HepG2 (cell line): ENCODE measurements around the gene CASKIN2. TPM values are rescaled to one million over a fixed set of nuclear protein-coding genes. Genes with fewer than 3 reads are reported as not detected.

ENCODE experiments used
- CEBPG ChIP-seq: IDR thresholded peaks from 2 replicates; pipeline ENCODE4 v1.6.1; 2016
- HMGXB4 ChIP-seq, 2 experiments: sonication (generic) in 1 of 2; formaldehyde crosslinking in 1 of 2; IDR thresholded peaks; 2 replicates each; pipeline versions ENCODE4 v1.4.0 to v1.6.1; 2018 to 2020; ENCODE audit warnings: missing genetic modification reagents in 2 of 2, borderline replicate concordance in 1 of 2, low read depth in 1 of 2, mild to moderate bottlenecking in 1 of 2, missing biosample characterization in 1 of 2
- HNRNPLL ChIP-seq: fragments of 200-400 bp; formaldehyde crosslinking; IDR thresholded peaks from 2 replicates; pipeline ENCODE4 v1.6.1; 2017; ENCODE audit warnings: mild to moderate bottlenecking, low read depth, low read length; ENCODE audit not compliant: poor library complexity, severe bottlenecking
- NFAT5 ChIP-seq: sonication (generic); formaldehyde crosslinking; IDR thresholded peaks from 2 replicates; pipeline ENCODE4 v1.4.0; 2020; ENCODE audit warnings: missing genetic modification reagents
- NR1H2 ChIP-seq: sonication (generic); formaldehyde crosslinking; IDR thresholded peaks from 2 replicates; pipeline ENCODE4 v1.8.1; 2022; ENCODE audit warnings: low read depth, missing genetic modification reagents, borderline replicate concordance
- PTBP1 ChIP-seq: fragments of 200-400 bp; formaldehyde crosslinking; IDR thresholded peaks from 2 replicates; pipeline ENCODE4 v1.6.1; 2018; ENCODE audit warnings: low read length, low read depth; ENCODE audit not compliant: poor library complexity, severe bottlenecking
- RFXAP ChIP-seq: sonication (generic); formaldehyde crosslinking; IDR thresholded peaks from 2 replicates; pipeline ENCODE4 v1.4.0; 2020; ENCODE audit warnings: missing genetic modification reagents, borderline replicate concordance
- SMAD1 ChIP-seq: sonication (generic); formaldehyde crosslinking; IDR thresholded peaks from 2 replicates; pipeline ENCODE4 v1.4.0; 2020; ENCODE audit warnings: missing genetic modification reagents, low read depth, mild to moderate bottlenecking, borderline replicate concordance
- TBX2 ChIP-seq: sonication (generic); formaldehyde crosslinking; IDR thresholded peaks from 2 replicates; pipeline ENCODE4 v1.5.0; 2020; ENCODE audit warnings: missing genetic modification reagents, mild to moderate bottlenecking, borderline replicate concordance
- ZBED4 ChIP-seq: sonication (generic); formaldehyde crosslinking; IDR thresholded peaks from 2 replicates; pipeline ENCODE4 v1.4.0; 2020; ENCODE audit warnings: missing genetic modification reagents, borderline replicate concordance
- ZBTB7B ChIP-seq: sonication (generic); formaldehyde crosslinking; IDR thresholded peaks from 2 replicates; pipeline ENCODE4 v1.4.0; 2020; ENCODE audit warnings: missing genetic modification reagents
- ZNF574 ChIP-seq: sonication (generic); formaldehyde crosslinking; IDR thresholded peaks from 2 replicates; pipeline ENCODE4 v1.4.0; 2020; ENCODE audit warnings: missing genetic modification reagents
- ZSCAN12 ChIP-seq: sonication (generic); formaldehyde crosslinking; IDR thresholded peaks from 2 replicates; pipeline ENCODE4 v1.9.0; 2021; ENCODE audit warnings: mild to moderate bottlenecking, missing genetic modification reagents
- polyA plus RNA-seq, 8 experiments: library from polyadenylated mRNA; depleted of rRNA in 3 of 8; stranded (reverse) in 7 of 8; unstranded in 1 of 8; fragments of >200 nt; fragmentation: Illumina TruSeq in 4 of 8; extraction: Trizol in 4 of 8; gene quantifications; 2 replicates each; pipeline versions ENCODE4 v1.2.1 to v1.2.3, GENCODE V29; 2011 to 2016; ENCODE audit warnings: low read depth in 4 of 8, missing spikeins in 1 of 8, mixed read lengths in 1 of 8; ENCODE audit not compliant: insufficient read depth in 1 of 8
- total RNA-seq, 5 experiments: library from RNA; depleted of rRNA; stranded (reverse); fragments of >200 nt; fragmentation: Illumina TruSeq; extraction: Trizol; gene quantifications; 2 replicates each; pipeline ENCODE4 v1.2.3, GENCODE V29; 2016; ENCODE audit warnings: low read depth in 1 of 5

CASKIN2 gene
- total and polyA plus RNA-seq, 2 of the 13 experiments (the other 11 are each of a cell fraction or from before 2014, with no cell fraction given) = 5.2 to 7.8 TPM

GRCh38 chr17:75524970-75525805 lies 9.9 kb upstream of the CASKIN2 start, which contains the start of gene LLGL2 (continued):
- peak; percentile 73 for TF ChIP-seq PTBP1
- peak; percentile 83; the same call in 1 of the 2 replicates for TF ChIP-seq ZSCAN12 (CRISPR knock-in tag)
- no peak; the same call in 1 of the 2 replicates for TF ChIP-seq TBX2 (CRISPR knock-in tag)
- TF ChIP-seq NFAT5 (CRISPR knock-in tag) = peak; percentile 85; the same call in 1 of the 2 replicates
- 0 out of 2 replicates have a peak, but pooled peaks have one; percentile 40 for TF ChIP-seq RFXAP
- TF ChIP-seq HNRNPLL = peak; percentile 82
- no peak for TF ChIP-seq NR1H2
- no peak for TF ChIP-seq ZBTB7B (CRISPR knock-in tag)
- no peak for TF ChIP-seq CEBPG (CRISPR knock-in tag)
- TF ChIP-seq HMGXB4 (CRISPR knock-in tag; IDR thresholded peaks at IDR 0.05; ENCODE audit: borderline replicate concordance in 1 of 2, low read depth in 1 of 2) = peak; percentile 94 to 96
- peak; percentile 87 for TF ChIP-seq ZNF574
- peak; percentile 56; the same call in 1 of the 2 replicates for TF ChIP-seq ZBED4 (CRISPR knock-in tag)
- TF ChIP-seq SMAD1 (CRISPR knock-in tag) = peak; percentile 36; the same call in 1 of the 2 replicates
